Neural progenitor cell (in vitro differentiated cells): Measurements from ENCODE around the gene SEC63.

Experiments
- EZH2 ChIP-seq: fragments of 200-600 bp; sonication (generic); IDR thresholded peaks from 2 replicates; pipeline ENCODE4 v1.6.1; 2017; ENCODE audit warnings: antibody characterized with exemption, mild to moderate bottlenecking, moderate library complexity
- EZH2phosphoT487 ChIP-seq: fragments of 200-600 bp; sonication (generic); IDR thresholded peaks from 2 replicates; pipeline ENCODE4 v1.6.1; 2017; ENCODE audit warnings: antibody characterized with exemption
- TF ChIP-seq, protein P1 (sequence below): fragments of 200-600 bp; sonication (generic); IDR thresholded peaks from 2 replicates; pipeline ENCODE4 v1.5.1; 2017; ENCODE audit warnings: antibody characterized with exemption, mild to moderate bottlenecking

DNA sequence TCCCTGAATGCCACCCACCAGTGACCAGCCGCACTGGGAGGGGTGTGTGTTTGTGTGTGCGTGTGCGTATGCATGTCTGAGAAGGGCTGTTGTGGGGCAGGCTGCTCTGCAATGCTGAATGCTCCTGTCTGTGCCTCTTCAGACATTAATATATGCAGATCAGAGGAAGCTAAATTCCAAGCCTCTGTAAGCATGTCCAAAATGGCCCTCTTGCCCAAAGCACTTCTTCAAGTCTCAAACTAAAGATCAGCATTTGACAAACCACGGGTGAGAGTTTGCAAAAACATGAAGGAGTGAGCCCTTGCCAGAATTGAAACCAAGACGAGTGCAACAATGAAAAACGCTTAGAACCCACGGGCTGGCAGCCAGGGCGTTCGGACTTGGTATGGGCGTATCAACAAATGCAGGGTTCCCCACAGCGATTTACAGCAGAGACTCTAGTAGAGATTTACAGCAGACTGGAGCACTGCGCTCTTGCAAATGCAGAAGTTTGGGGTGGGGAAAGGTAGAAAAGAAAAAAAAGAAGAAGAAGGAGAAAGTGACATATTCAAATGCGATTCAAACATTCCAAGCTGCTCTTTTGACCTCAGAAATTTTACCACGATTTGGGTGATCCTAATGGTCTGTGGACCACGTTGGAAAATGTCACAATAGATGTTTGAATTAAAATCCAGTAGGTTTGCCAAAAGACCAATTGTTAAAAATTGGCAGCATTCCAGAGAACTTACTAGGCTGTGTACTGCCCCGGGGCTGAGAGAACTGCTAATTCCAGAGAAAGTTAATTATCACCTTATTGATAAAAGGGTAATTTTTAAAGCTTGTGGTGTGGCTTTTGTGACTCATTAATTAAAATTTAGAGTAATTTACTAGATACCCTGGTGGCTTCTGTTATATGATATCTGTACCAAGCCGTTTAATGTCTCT lies 137.4 kb downstream of the SEC63 start:
- TF ChIP-seq, protein P1, sequence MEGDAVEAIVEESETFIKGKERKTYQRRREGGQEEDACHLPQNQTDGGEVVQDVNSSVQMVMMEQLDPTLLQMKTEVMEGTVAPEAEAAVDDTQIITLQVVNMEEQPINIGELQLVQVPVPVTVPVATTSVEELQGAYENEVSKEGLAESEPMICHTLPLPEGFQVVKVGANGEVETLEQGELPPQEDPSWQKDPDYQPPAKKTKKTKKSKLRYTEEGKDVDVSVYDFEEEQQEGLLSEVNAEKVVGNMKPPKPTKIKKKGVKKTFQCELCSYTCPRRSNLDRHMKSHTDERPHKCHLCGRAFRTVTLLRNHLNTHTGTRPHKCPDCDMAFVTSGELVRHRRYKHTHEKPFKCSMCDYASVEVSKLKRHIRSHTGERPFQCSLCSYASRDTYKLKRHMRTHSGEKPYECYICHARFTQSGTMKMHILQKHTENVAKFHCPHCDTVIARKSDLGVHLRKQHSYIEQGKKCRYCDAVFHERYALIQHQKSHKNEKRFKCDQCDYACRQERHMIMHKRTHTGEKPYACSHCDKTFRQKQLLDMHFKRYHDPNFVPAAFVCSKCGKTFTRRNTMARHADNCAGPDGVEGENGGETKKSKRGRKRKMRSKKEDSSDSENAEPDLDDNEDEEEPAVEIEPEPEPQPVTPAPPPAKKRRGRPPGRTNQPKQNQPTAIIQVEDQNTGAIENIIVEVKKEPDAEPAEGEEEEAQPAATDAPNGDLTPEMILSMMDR = no peak
- TF ChIP-seq EZH2 (no peak), EZH2phosphoT487 (no peak)
